Activated naive CD8-positive, alpha-beta T cell treated with anti-CD3 and anti-CD28 coated beads, Interleukin-2, amount 10 ng/mL, durations not matched to agents 7 days and 5 days (primary cell): ENCODE data around the gene SEPTIN1. TPM values are rescaled to one million over a fixed set of nuclear protein-coding genes. Genes with fewer than 3 reads are reported as not detected.
"Not testable (repeated sequence)": the region's sequence is repeated elsewhere in the genome, so short reads cannot be mapped to it uniquely, and the experiment has no call there.

Experiments
- ATAC-seq: fragments of 150-1000 bp; cut with Tn5 transposase; one replicate; pipeline ENCODE4 v1.10.0; 2021; ENCODE audit warnings: low read depth, moderate library complexity
- POLR2A ChIA-PET: fragments of 350-600 bp; sonication (Branson Sonifier 250); formaldehyde crosslinking; loops from one replicate; lab custom pipeline; 2021; ENCODE audit warnings: antibody characterized with exemption; lab: Charles Lee
- DNase-seq: peaks from one replicate; pipeline ENCODE4 v3.0.0; 2021
- H3K27ac Mint-ChIP-seq: one replicate; pipeline ENCODE4 v1.8.0; 2022; ENCODE audit warnings: mild to moderate bottlenecking, mixed read lengths
- H3K27me3 Mint-ChIP-seq: one replicate; pipeline ENCODE4 v1.8.0; 2022; ENCODE audit warnings: mild to moderate bottlenecking, moderate library complexity, mixed read lengths
- H3K36me3 Mint-ChIP-seq: one replicate; pipeline ENCODE4 v1.8.0; 2021; ENCODE audit warnings: mild to moderate bottlenecking, mixed read lengths
- H3K4me1 Mint-ChIP-seq: one replicate; pipeline ENCODE4 v1.8.0; 2021; ENCODE audit warnings: mixed read lengths
- H3K4me3 Mint-ChIP-seq: one replicate; pipeline ENCODE4 v1.8.0; 2022; ENCODE audit warnings: mild to moderate bottlenecking, moderate library complexity, mixed read lengths
- H3K9me3 Mint-ChIP-seq: one replicate; pipeline ENCODE4 v1.8.0; 2021; ENCODE audit warnings: mixed read lengths
- total RNA-seq, 2 experiments: library from RNA; stranded (reverse); gene quantifications; one replicate each; pipeline ENCODE4 v1.2.3, GENCODE V29; 2021

Gene SEPTIN1
- total RNA-seq, 2 experiments from 2014 or later, result 293 to 318 TPM

DNA sequence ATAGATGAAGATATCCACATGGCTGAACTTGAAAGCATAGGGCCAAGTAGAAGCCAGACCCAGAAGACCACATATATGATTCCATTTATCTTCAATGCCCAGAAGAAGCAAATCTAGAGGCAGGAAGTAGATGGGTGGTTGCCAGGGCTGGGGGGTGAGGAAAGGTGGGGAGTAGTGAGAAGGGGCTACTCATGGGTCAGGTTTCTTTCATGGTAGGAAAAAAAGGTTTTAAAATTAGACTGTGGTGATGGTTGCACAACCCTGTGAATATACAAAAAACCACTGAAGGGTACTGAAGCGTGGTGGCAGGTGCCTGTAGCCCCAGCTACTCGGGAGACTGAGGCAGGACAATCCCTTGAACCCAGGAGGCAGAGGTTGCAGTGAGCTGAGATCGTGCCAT, 32.7 kb downstream of the SEPTIN1 start:
- Mint-ChIP-seq H3K4me3 (no peak overlapping the region), H3K36me3 (peaks cover 19% of the 10 kb centered on the region), H3K27me3 (no peaks in the 10 kb centered on the region), H3K4me1 (peaks cover 31% of the 10 kb centered on the region), H3K27ac (peak overlapping the region; percentile 66), H3K9me3 (no peaks in the 10 kb centered on the region)
- DNase-seq (no peak), ATAC-seq (no peak)
- POLR2A ChIA-PET, result no interaction called here

GRCh38 chr16:30348929-30349328, 33.4 kb downstream of the SEPTIN1 start:
- no peak for ATAC-seq
- POLR2A ChIA-PET, result interaction anchor here (0.6 kb wide), 1 partner anchor 542 kb away, joined by 3 read pairs; no protein-coding TSS in a partner anchor
- Mint-ChIP-seq H3K4me1 (peaks cover 24% of the 10 kb centered on the region), H3K9me3 (no peaks in the 10 kb centered on the region), H3K4me3 (no peak overlapping the region), H3K27ac (peak overlapping the region; percentile 66), H3K27me3 (no peaks in the 10 kb centered on the region), H3K36me3 (peaks cover 15% of the 10 kb centered on the region)
- no peak for DNase-seq

- DNase-seq, result no peak
- POLR2A ChIA-PET, result no interaction called here
- peaks cover 14% of the 10 kb centered on the region for H3K36me3 Mint-ChIP-seq
- no peaks in the 10 kb centered on the region for H3K27me3 Mint-ChIP-seq
- peaks cover 21% of the 10 kb centered on the region for H3K4me1 Mint-ChIP-seq
- no peak overlapping the region for H3K4me3 Mint-ChIP-seq
- H3K27ac Mint-ChIP-seq, result no peak overlapping the region
- no peak for ATAC-seq
- H3K9me3 Mint-ChIP-seq, result no peaks in the 10 kb centered on the region
These were observed 34.2 kb downstream of the SEPTIN1 start for GRCh38 chr16:30348113-30348512.

DNA sequence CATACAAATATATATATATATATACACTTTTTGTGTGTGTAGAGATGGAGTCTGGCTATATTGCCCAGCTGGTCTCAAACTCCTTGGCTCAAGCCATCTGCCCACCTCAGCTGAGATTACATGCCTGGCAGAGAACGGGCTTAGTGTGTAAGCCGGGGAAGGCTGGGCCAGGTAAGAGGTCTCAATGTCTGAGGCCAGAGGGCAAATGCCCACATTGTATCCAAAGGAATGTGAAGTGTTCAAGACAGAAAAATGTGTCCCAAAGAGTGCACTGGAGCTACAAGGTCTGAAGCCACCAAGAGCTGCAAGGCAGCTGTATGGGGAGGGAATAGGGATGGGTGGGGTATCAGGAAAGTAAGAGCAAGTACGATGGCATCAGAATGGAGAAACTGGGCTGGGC, 36.1 kb downstream of the SEPTIN1 start:
- no peaks in the 10 kb centered on the region for H3K9me3 Mint-ChIP-seq
- peaks cover 18% of the 10 kb centered on the region for H3K4me1 Mint-ChIP-seq
- H3K27ac Mint-ChIP-seq, result no peak overlapping the region
- H3K27me3 Mint-ChIP-seq, result no peaks in the 10 kb centered on the region
- peaks cover 10% of the 10 kb centered on the region for H3K36me3 Mint-ChIP-seq
- POLR2A ChIA-PET, result interaction anchor here (0.6 to 1.5 kb wide), 2 partner anchors 9 to 347 kb away, joined by 4 to 5 read pairs; partner anchors contain the start of gene CD2BP2
- DNase-seq, result no peak
- no peak overlapping the region for H3K4me3 Mint-ChIP-seq
- no peak for ATAC-seq

DNA sequence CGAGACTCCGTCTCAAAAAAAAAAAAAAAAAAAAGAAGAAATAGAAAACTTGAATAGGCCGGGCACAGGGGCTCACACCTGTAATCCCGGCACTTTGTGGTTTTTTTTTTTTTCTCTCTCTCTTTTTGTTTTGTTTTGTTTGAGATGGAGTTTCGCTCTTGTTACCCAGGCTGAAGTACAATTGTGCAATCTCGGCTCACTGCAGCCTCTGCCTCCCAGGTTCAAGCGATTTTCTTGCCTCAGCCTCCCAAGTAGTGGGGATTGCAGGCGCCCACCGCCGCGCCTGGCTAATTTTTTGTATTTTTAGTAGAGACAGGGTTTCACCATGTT, 38.9 kb downstream of the SEPTIN1 start:
- H3K27ac Mint-ChIP-seq, H3K4me3 Mint-ChIP-seq, POLR2A ChIA-PET, H3K4me1 Mint-ChIP-seq, H3K9me3 Mint-ChIP-seq, ATAC-seq, DNase-seq, H3K36me3 Mint-ChIP-seq, H3K27me3 Mint-ChIP-seq: not testable (repeated sequence)

DNA sequence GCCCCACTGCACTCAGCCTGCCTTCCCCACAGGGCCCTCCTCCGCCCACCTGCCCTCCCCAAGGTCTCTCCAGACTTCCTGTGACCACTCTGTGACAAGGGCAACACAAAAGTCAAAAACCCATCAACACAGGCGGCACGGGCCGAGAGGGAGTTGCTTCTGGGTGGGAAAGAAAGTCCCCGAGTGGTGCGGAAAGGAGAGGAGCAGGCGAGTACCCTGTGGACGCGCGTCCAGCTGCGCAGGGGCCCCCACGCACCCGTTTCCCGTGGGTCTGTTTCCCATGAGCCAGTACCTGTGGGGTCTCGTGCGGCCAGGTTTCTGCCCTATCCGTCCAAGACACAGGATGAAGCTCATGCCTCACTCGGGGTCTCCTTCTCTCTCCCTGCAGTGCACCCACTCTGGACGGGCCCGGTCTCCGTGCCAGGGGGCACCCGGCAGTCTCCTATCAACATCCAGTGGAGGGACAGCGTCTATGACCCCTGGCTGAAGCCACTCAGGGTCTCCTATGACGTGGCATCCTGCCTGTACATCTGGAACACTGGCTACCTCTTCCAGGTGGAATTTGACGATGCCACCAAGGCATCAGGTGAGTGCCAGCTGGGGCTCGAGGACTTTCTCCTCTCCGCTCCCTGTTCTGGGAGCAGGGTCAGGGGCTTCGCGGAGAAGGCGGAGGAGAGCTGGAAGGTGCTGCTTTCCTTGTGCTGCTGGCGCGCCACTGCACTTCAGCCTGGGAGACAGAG, 39.4 kb downstream of the SEPTIN1 start:
- Mint-ChIP-seq H3K4me3 (no peak overlapping the region), H3K9me3 (no peaks in the 10 kb centered on the region), H3K27ac (no peak overlapping the region), H3K27me3 (no peaks in the 10 kb centered on the region), H3K36me3 (no peaks in the 10 kb centered on the region), H3K4me1 (peaks cover 8% of the 10 kb centered on the region)
- POLR2A ChIA-PET, result interaction anchor here (1.9 kb wide), 1 partner anchor 12 kb away, joined by 9 read pairs; the partner anchor contains the start of gene CD2BP2
- ATAC-seq (no peak), DNase-seq (no peak)

- not testable (repeated sequence) for H3K4me3 Mint-ChIP-seq, H3K9me3 Mint-ChIP-seq, H3K36me3 Mint-ChIP-seq, DNase-seq, H3K27me3 Mint-ChIP-seq, H3K4me1 Mint-ChIP-seq, H3K27ac Mint-ChIP-seq, ATAC-seq
- POLR2A ChIA-PET, result interaction anchor here (1.9 kb wide), 1 partner anchor 13 kb away, joined by 9 read pairs; the partner anchor contains the start of gene CD2BP2
These were observed 40.4 kb downstream of the SEPTIN1 start for GRCh38 chr16:30341971-30342370.

GRCh38 chr16:30340621-30341020, 41.7 kb downstream of the SEPTIN1 start:
- H3K27ac Mint-ChIP-seq, result peak overlapping the region; percentile 58
- no peaks in the 10 kb centered on the region for H3K9me3 Mint-ChIP-seq
- H3K27me3 Mint-ChIP-seq, result no peaks in the 10 kb centered on the region
- ATAC-seq, result peak; percentile 70
- peak overlapping the region; percentile 66 for H3K4me3 Mint-ChIP-seq
- POLR2A ChIA-PET, result interaction anchor here (0.6 to 1.9 kb wide), 3 partner anchors 14 to 48 kb away, joined by 4 to 9 read pairs (median 6); partner anchors contain the start of gene CD2BP2
- peaks cover 13% of the 10 kb centered on the region for H3K4me1 Mint-ChIP-seq
- DNase-seq, result no peak
- H3K36me3 Mint-ChIP-seq, result no peaks in the 10 kb centered on the region

DNA sequence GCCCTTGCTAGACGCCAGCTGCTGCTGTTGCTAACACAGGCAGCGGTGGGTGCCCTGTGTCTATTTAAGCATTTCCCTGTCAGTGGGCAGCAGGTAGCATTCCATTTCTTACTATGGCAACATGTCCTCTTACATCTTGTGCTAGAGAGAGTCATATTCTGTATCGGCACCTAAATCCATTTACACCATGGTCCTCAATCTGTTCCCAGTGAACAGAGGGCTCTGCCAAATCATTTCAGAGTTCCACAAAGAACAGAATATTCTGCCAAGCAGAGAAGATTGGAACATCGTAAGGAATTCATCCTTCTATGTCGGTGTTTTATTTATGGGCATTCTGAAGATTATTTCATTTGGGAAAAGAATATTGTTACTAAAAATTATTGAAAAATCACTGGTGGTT, 43.6 kb downstream of the SEPTIN1 start:
- H3K27ac Mint-ChIP-seq, H3K9me3 Mint-ChIP-seq, DNase-seq, ATAC-seq, H3K36me3 Mint-ChIP-seq, H3K27me3 Mint-ChIP-seq, H3K4me3 Mint-ChIP-seq, POLR2A ChIA-PET: not testable (repeated sequence)
- H3K4me1 Mint-ChIP-seq, result peaks cover 15% of the 10 kb centered on the region

DNA sequence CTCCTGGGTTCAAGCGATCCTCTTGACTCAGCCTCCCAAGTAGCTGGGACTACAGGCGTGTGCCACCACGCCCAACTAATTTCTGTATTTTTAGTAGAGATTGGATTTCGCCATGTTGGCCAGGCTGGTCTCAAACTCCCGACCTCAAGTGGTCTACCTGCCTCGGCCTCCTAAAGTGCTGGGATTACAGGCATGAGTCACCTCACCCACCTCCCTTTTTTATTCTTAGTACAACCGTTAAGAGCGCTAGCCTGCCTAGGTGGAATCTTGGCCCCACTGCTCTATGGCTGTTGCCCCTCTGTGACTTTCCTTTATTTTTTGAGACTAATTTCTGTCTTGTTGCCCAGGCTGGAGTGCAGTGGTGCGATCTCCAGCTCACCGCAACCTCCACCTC, 44.4 kb downstream of the SEPTIN1 start:
- H3K36me3 Mint-ChIP-seq, H3K27me3 Mint-ChIP-seq, H3K4me3 Mint-ChIP-seq, POLR2A ChIA-PET, DNase-seq, ATAC-seq, H3K9me3 Mint-ChIP-seq, H3K27ac Mint-ChIP-seq: not testable (repeated sequence)
- H3K4me1 Mint-ChIP-seq, result peaks cover 15% of the 10 kb centered on the region

DNA sequence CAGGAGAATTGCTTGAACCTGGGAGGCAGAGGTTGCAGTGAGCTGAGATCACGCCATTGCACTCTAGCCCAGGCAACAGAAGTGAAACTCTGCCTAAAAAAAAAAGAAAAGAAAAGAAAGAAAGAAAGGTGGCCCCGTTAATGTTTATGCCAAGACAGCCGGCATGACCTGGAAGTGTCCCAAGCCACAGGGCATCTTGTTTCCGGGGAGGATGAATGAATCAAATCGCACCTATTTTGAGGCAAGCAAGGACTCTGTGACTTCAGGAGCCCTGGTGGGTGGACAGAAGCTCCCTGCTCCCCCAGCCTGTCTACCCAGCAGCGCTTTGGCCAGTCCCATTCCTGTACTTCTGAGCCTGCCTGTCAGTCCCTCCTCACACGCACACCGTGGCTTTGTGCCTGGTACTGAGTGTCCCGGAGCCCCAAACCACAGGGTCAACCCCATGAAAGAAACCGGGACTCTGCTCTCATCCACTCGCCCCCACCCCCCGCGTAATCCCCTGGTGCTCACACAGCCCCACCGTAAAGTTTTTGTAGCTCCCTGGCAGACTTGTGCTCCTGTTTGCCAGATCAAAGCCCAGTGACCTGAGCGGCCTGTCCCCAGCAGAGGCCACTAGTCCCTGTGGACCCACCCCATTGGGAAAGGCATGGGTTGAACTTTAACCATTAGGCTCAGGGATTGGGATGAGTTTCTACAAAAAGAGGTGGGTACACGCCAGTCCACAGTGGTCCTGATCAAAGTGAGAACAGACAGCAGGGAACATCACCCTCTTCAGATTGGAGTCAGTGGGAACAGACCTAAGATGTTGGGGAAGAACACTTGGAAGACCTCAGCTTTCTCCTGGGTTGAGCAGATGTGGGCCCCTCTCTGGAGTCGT, 46.5 kb downstream of the SEPTIN1 start:
- Mint-ChIP-seq H3K9me3 (no peaks in the 10 kb centered on the region), H3K4me1 (peaks cover 17% of the 10 kb centered on the region), H3K27ac (peak overlapping the region; percentile 84), H3K4me3 (peak overlapping the region; percentile 88), H3K27me3 (no peaks in the 10 kb centered on the region), H3K36me3 (peaks cover 1% of the 10 kb centered on the region)
- DNase-seq (no peak), ATAC-seq (peak; percentile 0)
- POLR2A ChIA-PET, result interaction anchor here (0.6 to 2.0 kb wide), 14 partner anchors 18 to 270 kb away, joined by 3 to 13 read pairs (median 3); partner anchors contain the start of genes ALDOA, CD2BP2, DCTPP1 and ZNF771

- not testable (repeated sequence) for H3K9me3 Mint-ChIP-seq, H3K36me3 Mint-ChIP-seq, H3K27me3 Mint-ChIP-seq
- Mint-ChIP-seq H3K4me3 (peak overlapping the region; percentile 88), H3K4me1 (peaks cover 16% of the 10 kb centered on the region), H3K27ac (peak overlapping the region; percentile 84)
- peak; percentile 82 for ATAC-seq
- POLR2A ChIA-PET, result interaction anchor here (0.6 to 2.0 kb wide), 13 partner anchors 19 to 269 kb away, joined by 3 to 13 read pairs (median 3); partner anchors contain the start of genes ALDOA, CD2BP2, DCTPP1 and ZNF771
- DNase-seq, result peak; percentile 92
These were observed 47.2 kb downstream of the SEPTIN1 start for GRCh38 chr16:30335028-30335597.

DNA sequence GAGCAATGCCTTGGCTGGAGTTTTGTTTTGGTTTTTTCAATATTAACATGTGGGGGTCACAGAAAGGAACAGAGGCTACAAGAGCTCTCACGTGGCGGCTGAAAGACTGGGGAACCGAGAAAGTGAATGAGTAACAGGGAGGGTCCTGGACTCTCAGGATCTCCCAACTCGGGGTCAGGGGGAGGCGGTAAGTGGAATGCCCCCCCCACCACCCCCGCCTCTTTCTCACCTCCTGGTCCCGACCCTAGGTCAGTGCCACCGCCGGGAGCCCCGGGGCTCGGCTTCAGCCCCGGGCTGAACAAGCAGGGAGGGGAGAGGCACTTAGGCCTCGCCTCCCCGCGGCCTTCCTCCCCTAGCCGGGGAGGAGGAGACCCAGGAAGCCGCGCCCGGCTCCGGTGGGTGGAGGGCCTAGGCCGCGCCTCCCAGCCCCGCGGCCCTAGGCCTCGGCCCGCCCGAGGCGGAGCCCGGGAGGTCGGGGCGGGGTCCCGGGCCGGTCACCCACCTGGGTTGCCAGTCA, 47.8 kb downstream of the SEPTIN1 start:
- H3K36me3 Mint-ChIP-seq, H3K27me3 Mint-ChIP-seq, H3K9me3 Mint-ChIP-seq: not testable (repeated sequence)
- Mint-ChIP-seq H3K27ac (peak overlapping the region; percentile 85), H3K4me3 (peak overlapping the region; percentile 100), H3K4me1 (peaks cover 13% of the 10 kb centered on the region)
- POLR2A ChIA-PET, result interaction anchor here (0.8 to 2.0 kb wide), 6 partner anchors 19 to 269 kb away, joined by 3 to 13 read pairs (median 4); partner anchors contain the start of genes ALDOA, CD2BP2 and DCTPP1
- DNase-seq (peak; percentile 91), ATAC-seq (peak; percentile 93)
